ENCODE data around the gene MYO5B. TPM values are rescaled to one million over a fixed set of nuclear protein-coding genes. Genes with fewer than 3 reads are reported as not detected.

MYO5B gene
- total and polyA plus RNA-seq, 10 of the 15 experiments (the other 5 are each of a cell fraction or from before 2014, with no cell fraction given): 2.5 to 4.5 (median 3.3) TPM

DNA sequence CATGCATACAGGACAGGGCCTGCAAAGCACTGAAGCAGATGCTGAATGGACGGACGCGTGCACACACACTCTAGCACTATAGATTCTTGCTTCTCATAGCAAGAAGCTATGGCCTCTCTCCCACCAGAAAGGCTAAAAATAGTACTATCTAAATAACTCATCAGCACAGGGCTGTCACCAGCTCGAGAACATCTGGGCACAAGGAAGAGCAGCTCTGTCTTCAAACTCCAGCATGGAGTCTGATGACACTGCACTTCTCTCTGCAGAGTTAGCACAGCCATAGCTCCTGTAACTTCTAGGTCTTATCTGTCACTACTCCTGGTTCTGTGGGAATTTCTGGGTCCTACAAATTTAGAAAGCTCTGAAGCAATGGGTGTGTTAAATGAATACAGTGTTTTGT lies 123.5 kb downstream of the MYO5B start (continued):
- no peak for TF ChIP-seq STAT3 (IDR thresholded peaks at IDR 0.05; ENCODE audit: low read depth, low read length)
- no peak for TF ChIP-seq SMAD1 (IDR thresholded peaks at IDR 0.05; ENCODE audit: low read depth, partially characterized antibody)
- no peak for TF ChIP-seq POLR2AphosphoS2 (IDR thresholded peaks at IDR 0.05; ENCODE audit: low read depth, low read length)
- TF ChIP-seq, protein P1, sequence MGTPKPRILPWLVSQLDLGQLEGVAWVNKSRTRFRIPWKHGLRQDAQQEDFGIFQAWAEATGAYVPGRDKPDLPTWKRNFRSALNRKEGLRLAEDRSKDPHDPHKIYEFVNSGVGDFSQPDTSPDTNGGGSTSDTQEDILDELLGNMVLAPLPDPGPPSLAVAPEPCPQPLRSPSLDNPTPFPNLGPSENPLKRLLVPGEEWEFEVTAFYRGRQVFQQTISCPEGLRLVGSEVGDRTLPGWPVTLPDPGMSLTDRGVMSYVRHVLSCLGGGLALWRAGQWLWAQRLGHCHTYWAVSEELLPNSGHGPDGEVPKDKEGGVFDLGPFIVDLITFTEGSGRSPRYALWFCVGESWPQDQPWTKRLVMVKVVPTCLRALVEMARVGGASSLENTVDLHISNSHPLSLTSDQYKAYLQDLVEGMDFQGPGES (IDR thresholded peaks at IDR 0.05): no peak

DNA sequence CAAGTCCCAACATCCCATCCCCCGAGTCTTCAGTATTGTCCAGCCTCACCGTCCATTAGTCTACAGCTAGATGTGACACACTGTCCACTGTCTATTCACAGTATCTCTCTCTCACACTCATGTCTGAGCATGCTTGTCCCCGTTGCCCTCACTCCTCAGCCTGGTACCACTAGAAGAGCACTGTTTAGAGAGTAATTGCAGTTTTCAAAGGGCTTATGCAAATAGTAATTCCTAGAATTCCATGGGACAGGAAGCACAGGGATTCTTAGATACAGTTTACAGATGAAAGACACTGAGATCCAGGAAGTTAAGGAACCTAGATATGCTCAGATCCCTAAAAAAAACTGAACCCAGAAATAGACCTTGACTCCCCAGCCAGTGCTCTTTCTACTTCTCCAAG lies 125.5 kb downstream of the MYO5B start:
- H4K20me1 ChIP-seq (ENCODE audit: control insufficient read depth, insufficient read depth): no peaks in the 10 kb centered on the region
- no TSS peak for BruUV-seq (replicated peaks)
- H3K27me3 ChIP-seq (replicated peaks in 1 of 2; ENCODE audit: control insufficient read depth in 2 of 2, insufficient read depth in 2 of 2, low read length in 1 of 2): 0 out of 4 replicates have a peak, but pooled peaks cover 0 to 3% of the 10 kb centered on the region in 2 experiments
- SMC1A ChIA-PET (ENCODE audit: uncharacterized antibody, unreplicated experiment): no interaction called here
- TF ChIP-seq CEBPB (IDR thresholded peaks at IDR 0.05; ENCODE audit: borderline replicate concordance in 1 of 2, low read depth in 2 of 2, low read length in 2 of 2): no peak
- TF ChIP-seq TCF3 (IDR thresholded peaks at IDR 0.05; ENCODE audit: borderline replicate concordance, insufficient read depth, low read depth, low read length): no peak
- TF ChIP-seq POLR2A (IDR thresholded peaks at IDR 0.05; ENCODE audit: low read depth, low read length): no peak
- no peak for TF ChIP-seq NRF1 (conservative IDR thresholded peaks at IDR 0.05; ENCODE audit: low read depth, low read length)
- TF ChIP-seq PAX5 (IDR thresholded peaks at IDR 0.05; ENCODE audit: borderline replicate concordance, low read depth, low read length): no peak
- TF ChIP-seq ZNF274 (IDR thresholded peaks at IDR 0.05; ENCODE audit: insufficient read depth, insufficient read length): no peak
- TF ChIP-seq HDAC2 (IDR thresholded peaks at IDR 0.05): no peak
- no peak for TF ChIP-seq WRNIP1 (IDR thresholded peaks at IDR 0.05; ENCODE audit: borderline replicate concordance, low read depth, low read length)
- TF ChIP-seq TCF12 (IDR thresholded peaks at IDR 0.05; ENCODE audit: low read depth, low read length): no peak
- ATAC-seq: no peak
- H3K27ac ChIP-seq (ENCODE audit: control insufficient read depth, insufficient read depth): no peak overlapping the region
- no peak overlapping the region for H3K4me3 ChIP-seq
- H3K4me1 ChIP-seq (ENCODE audit: control insufficient read depth, insufficient read depth, low read length): no peaks in the 10 kb centered on the region
- H3K36me3 ChIP-seq (ENCODE audit: control insufficient read depth in 2 of 2, insufficient read depth in 2 of 2, low read length in 1 of 2): no peaks in the 10 kb centered on the region
- DNase-seq (ENCODE audit: low read depth, low spot score): no peak
- H2AFZ ChIP-seq (ENCODE audit: control insufficient read depth, low read depth, low read length): no peak overlapping the region
- intact Hi-C loops (cut with micrococcal nuclease; ENCODE audit: unreplicated experiment): no loop called here
- H3K9ac ChIP-seq (ENCODE audit: control insufficient read depth, insufficient read depth, low read length): no peak overlapping the region
- in situ Hi-C loops (cut with MboI): no loop called here
- no peaks in the 10 kb centered on the region for H3K9me3 ChIP-seq (replicated peaks; ENCODE audit: control insufficient read depth, insufficient read depth, low read length)
- WGBS (ENCODE audit: insufficient coverage, insufficient replicate concordance, low lambda C conversion rate, missing lambda C conversion rate): 12% methylated on average over 3 of the region's 3 CpGs
- CTCF ChIA-PET: interaction anchor here (1.3 kb wide), 1 partner anchor 20 kb away, joined by 4 read pairs; no protein-coding TSS in a partner anchor
- FAIRE-seq: peak; percentile 13
- H3K79me2 ChIP-seq (ENCODE audit: control insufficient read depth, insufficient read depth, low read length): no peaks in the 10 kb centered on the region
- RAD21 ChIA-PET (ENCODE audit: unreplicated experiment): no interaction called here
- no peak overlapping the region for H3K4me2 ChIP-seq (ENCODE audit: control insufficient read depth, insufficient read depth)
- POLR2A ChIA-PET: no interaction called here
